22Rv1 (cell line): Measurements from ENCODE around the gene ADCY10.
A peak's percentile ranks its signal among the peaks of the same experiment; 100 is the strongest.

Source experiments
- H3K27ac ChIP-seq: fragments of 450-650 bp; 2 replicates; pipeline ENCODE4 v1.5.1; 2017
- ZFX ChIP-seq: fragments of 450-650 bp; IDR thresholded peaks from 2 replicates; pipeline ENCODE4 v1.6.1; 2017; ENCODE audit warnings: antibody characterized with exemption, borderline replicate concordance
- TF ChIP-seq, protein P1 (sequence below): fragments of 450-650 bp; IDR thresholded peaks from 2 replicates; pipeline ENCODE4 v1.5.1; 2017; ENCODE audit warnings: mild to moderate bottlenecking

ADCY10 gene

DNA sequence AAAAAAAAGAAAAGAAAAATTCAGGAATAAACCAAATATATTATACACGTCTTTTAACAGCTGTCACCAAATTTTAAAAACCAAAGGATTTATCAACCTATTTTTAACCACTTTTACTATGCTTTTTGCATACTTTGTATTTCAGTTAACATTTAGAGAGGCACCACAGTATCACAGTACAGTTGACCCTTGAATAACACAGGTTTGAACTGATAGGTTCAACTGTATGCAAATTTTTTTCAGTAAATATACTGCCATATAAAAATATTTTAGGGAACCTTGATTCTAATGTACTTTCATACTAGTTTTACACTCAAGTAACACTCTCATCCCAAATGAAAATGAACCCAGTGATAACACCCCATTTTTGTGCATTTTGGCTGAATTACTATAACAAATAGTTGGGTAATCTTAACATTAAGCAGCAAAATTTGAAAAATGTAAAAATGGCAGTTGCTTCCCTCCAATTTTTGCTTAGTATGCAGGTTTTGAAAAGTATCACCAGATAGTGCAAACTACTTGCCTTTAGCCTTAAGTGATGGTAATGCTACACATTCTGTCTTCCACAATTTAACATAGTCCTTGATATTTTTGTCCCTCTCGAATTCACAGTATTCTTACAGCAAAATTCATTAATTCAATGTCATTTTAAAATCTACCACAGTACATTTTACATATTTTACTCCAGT, 10.8 kb upstream of the ADCY10 start:
- no peak for TF ChIP-seq ZFX
- TF ChIP-seq, protein P1, sequence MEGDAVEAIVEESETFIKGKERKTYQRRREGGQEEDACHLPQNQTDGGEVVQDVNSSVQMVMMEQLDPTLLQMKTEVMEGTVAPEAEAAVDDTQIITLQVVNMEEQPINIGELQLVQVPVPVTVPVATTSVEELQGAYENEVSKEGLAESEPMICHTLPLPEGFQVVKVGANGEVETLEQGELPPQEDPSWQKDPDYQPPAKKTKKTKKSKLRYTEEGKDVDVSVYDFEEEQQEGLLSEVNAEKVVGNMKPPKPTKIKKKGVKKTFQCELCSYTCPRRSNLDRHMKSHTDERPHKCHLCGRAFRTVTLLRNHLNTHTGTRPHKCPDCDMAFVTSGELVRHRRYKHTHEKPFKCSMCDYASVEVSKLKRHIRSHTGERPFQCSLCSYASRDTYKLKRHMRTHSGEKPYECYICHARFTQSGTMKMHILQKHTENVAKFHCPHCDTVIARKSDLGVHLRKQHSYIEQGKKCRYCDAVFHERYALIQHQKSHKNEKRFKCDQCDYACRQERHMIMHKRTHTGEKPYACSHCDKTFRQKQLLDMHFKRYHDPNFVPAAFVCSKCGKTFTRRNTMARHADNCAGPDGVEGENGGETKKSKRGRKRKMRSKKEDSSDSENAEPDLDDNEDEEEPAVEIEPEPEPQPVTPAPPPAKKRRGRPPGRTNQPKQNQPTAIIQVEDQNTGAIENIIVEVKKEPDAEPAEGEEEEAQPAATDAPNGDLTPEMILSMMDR = no peak
- H3K27ac ChIP-seq = peak overlapping the region; percentile 55

GRCh38 chr1:167924102-167924501, 10.2 kb upstream of the ADCY10 start:
- peak overlapping the region; percentile 55 for H3K27ac ChIP-seq
- TF ChIP-seq, protein P1 = no peak
- no peak for TF ChIP-seq ZFX

DNA sequence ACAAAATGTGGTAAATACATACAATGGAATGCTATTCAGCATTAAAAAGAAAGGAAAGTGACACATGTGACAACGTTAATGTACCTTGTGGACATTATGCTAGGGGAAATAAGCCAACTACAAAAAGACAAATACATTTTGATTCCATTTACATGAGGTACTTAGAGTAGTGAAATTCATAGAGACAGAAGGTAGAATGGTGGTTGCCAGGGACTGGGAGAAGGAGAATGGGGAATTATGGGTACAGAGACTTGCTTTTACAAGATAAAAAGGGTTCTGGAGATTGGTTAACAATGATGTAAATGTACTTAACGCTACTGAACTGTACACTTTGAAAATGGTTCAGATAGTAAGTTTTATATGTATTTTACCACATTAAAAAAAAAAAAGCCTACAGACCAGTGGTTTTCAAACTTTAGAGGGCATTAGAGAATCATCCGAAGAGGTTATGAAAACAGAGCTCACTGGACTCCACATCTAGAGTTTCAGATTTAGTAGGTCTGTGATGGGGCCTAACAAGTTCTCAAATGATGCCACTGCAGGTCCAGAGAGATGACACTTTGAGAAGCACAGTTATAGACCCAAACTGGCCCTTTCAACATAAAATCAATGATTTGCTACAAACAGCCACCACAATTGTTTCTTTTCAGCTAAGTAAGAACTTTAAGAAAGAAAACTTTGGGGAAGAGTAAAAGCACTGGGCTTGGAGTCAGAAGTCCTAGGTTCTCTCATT, 9.6 kb upstream of the ADCY10 start:
- TF ChIP-seq, protein P1 = no peak
- TF ChIP-seq ZFX = no peak
- H3K27ac ChIP-seq = peak overlapping the region; percentile 55

DNA sequence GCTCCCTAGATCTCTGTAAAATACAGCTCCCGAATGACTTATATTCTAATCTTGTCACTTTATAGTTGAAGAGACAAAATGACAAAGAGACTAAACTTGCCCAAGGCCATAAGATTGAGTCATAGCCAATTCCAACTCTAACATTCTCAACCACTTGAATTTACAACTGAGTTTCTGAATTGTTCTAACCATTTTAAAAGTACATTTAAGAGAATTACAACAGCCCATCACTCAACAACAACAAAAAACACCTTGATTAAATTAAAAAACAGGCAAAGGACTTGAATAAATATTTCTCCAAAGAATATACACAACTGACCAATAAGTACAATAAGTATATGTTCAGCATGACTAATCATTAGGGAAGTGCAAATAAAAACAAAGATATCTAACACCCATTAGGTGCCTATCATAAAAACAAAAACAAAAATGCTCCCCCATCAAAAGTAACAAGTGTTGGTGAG, 8.7 kb upstream of the ADCY10 start:
- TF ChIP-seq ZFX = no peak
- TF ChIP-seq, protein P1 = no peak
- H3K27ac ChIP-seq = peak overlapping the region; percentile 55

DNA sequence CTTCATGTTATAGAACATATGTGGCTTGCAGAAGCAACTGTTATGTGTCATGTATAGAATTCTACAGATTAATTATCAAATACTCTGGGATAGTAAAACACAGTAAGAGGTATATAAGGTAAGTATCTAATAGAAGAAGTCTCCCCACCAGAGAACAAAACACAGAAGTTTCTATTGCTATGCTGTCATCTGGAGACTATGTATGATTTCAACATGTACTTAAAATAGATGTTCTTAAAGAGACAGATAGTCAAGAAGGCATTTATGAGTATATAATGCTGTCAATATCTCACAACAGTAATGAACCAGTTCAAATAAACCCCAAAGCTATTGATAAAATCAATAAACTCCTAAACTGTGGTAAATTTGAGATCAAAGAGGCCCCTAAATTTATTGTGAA, 8.1 kb upstream of the ADCY10 start:
- TF ChIP-seq, protein P1 = no peak
- TF ChIP-seq ZFX = no peak

DNA sequence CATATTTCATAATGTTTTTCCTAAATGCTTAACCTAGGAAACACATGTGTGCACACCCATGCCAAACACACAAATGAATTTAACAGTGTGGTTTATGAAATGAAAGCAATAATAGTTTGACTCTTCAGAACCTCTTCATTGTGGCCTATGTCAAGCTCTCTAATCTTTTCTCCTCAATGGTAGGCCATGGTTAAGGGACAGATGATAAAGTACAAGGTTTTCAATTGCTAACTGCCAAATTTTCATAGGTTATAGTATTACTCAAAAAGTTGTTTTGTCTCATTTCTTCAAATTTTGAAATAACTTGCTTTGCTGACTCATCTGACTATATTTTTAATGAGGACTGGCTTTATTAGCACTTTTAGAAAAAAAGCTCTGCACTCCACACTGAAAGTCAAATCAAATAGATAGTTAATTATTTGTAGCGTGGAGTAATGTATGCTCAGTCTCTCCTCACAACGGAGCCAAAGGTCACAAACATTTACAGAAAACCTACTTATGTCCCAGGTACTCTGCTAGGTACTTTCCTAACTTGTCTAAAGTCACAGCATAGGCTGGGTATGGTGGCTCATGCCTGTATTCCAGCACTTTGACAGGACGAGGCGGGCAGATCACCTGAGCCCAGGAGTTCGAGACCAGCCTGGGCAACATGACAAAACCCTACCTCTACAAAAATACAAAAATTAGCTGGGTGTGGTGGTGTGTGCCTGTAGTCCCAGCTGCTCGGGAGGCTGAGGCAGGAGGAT, 3.0 kb upstream of the ADCY10 start:
- TF ChIP-seq ZFX = no peak
- TF ChIP-seq, protein P1 = no peak
- H3K27ac ChIP-seq = peak overlapping the region; percentile 66

More for the DNA sequence above, 8.1 kb upstream of the ADCY10 start:
- H3K27ac ChIP-seq = peak overlapping the region; percentile 55
